Left renal pelvis (tissue), 4 donors: ENCODE results near the gene CEBPG. TPM values are rescaled to one million over a fixed set of nuclear protein-coding genes. Genes with fewer than 3 reads are reported as not detected.

Experiments used
- DNase-seq, 4 donors: peaks; one replicate each; pipeline ENCODE4 v3.0.0-alpha.2; 2013; ENCODE audit warnings: low read depth in 4 of 4, low spot score in 3 of 4
- polyA plus RNA-seq, 4 donors: library from polyadenylated mRNA; unstranded; fragments of 120-200 nt; gene quantifications; one replicate each; pipeline ENCODE4 v1.2.1, GENCODE V29; 2013; ENCODE audit not compliant: insufficient read length in 4 of 4

CEBPG gene
- polyA plus RNA-seq, 4 donors, result 19.2 to 28.6 (median 23.2) TPM

DNA sequence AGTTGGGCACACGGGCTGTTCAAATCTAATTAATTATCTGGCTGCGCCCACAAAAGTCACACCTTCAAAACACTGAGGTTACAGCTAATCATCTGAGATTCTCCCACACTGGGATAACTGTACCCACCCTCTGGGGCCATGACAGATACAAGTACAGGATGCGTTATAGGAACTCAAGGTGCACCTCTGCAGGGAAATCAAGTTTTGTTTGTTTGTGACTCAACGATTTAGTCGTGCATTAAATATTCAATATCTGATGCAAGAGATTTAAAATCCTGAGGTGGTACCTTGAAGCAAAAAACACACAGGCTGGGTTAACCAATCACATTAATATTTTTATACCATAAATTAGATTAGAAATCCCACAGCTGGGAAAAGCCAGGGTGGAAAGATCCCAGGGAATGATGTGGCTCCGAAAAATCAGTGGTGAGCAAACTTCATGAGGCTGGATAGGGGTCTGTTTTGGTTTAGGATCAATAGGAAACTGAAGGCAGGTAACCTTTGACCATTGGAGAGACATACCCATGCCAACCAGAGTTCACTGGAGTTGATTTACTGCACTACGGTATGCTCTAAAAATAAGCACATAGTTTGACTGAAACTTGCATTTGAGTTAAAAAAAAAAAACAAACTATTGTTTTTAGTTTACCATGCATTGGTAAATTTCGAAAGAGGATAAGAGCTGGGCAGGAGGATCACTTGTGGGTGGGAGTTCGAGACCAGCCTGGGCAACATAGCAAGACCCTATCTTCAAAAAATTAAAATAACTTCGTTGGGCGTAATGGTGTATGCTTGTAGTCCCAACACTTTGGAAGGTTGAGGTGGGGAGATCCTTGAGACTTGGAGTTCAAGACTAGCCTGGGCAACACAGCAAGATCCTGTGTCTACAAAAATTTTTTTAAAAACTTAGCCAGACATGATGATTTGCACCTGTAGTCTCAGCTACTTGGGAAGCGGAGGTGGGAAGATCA lies 23.9 kb upstream of the CEBPG start:
- no peak for DNase-seq

- no peak for DNase-seq
Measured at GRCh38 chr19:33350538-33351309, 22.8 kb upstream of the CEBPG start.

- no peak for DNase-seq
Measured at GRCh38 chr19:33355535-33355934, 18.0 kb upstream of the CEBPG start.

- no peak for DNase-seq
Measured at GRCh38 chr19:33357556-33357955, 16.0 kb upstream of the CEBPG start.

DNA sequence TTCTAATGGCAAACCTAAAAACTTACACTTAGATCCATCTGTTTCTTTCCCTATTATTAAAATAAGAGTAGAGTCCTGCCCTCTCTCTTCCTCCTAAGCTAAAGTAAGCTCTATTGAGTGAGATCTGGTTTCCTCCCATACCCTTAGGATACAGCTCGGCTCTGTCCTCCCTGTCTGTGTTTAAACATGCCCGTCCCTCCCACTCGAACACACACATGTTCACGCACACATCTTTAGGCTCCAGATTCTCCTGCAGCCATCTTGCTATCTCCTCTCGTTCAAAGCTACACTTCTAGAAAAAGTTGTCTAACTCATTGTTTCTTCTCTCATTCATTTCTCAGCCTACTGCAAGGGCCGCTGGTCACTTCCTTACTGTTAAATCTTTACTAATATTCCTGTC lies 15.1 kb upstream of the CEBPG start:
- no peak for DNase-seq

- DNase-seq, result no peak
Measured at GRCh38 chr19:33359581-33359980, 13.9 kb upstream of the CEBPG start.

GRCh38 chr19:33362508-33363228 lies 10.8 kb upstream of the CEBPG start:
- no peak for DNase-seq

GRCh38 chr19:33363476-33363875 lies 10.0 kb upstream of the CEBPG start:
- no peak for DNase-seq

GRCh38 chr19:33365691-33366090 lies 7.8 kb upstream of the CEBPG start:
- no peak for DNase-seq

GRCh38 chr19:33366127-33366526 lies 7.4 kb upstream of the CEBPG start:
- DNase-seq, result no peak

DNA sequence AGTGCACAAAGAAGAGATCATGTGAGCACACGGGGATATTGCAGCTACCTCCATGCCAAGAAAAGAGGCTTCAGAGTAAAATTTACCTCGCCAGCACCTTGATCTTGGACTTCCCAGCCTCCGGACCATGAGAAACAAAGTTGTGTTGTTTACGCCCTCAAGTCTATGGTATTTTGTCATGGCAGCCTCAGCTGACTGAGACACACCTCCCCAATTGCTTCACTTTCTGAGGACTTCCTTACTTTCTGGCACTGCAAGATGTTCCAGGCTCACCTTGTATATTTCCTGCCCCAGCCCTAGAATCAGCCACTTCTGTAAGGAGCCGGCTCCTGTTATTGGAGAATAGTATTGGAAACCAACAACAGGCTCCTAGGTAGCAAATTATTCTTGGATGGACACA lies 6.6 kb upstream of the CEBPG start:
- no peak for DNase-seq

DNA sequence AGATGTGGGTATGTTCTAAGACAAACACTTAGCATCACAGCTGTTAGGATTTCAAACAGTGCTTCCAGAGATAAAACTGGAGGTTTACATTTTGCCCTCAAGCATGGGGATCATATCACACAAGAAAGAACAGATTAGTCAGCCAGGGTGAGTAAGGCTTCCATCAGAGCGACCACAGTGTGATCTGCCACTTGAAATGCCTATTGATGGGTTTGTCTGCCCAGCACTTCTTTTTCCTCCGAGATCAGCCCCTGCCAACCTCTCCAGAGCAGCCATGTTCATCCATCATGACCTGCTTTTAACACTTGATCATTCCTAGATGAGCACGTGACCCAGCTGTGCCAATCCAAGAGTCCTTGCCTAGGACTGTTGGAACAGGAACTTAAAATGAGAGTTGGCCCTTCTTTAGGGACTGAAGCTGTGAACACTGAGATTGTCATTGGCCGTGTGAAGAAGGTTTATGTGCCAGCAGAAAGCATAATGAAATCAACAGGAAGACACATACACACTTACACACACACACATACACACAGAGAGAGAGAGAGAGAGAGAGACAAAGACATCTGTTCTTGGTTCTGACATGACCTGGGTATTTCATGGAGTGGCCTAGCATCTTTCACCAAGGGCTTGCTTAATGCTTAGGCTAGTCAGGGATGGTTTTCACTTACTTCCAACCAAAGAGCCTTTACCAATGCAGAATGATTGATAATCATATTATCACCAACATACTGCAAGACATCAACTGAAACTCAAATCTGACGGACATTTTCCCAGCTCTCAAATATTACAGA lies 5.2 kb upstream of the CEBPG start:
- no peak for DNase-seq

- DNase-seq, result no peak
Measured at GRCh38 chr19:33370783-33371182, 2.7 kb upstream of the CEBPG start.

GRCh38 chr19:33374236-33374714 lies 766 bp downstream of the CEBPG start:
- DNase-seq, result no peak

GRCh38 chr19:33375156-33375836 lies 1.8 kb downstream of the CEBPG start:
- no peak for DNase-seq

DNA sequence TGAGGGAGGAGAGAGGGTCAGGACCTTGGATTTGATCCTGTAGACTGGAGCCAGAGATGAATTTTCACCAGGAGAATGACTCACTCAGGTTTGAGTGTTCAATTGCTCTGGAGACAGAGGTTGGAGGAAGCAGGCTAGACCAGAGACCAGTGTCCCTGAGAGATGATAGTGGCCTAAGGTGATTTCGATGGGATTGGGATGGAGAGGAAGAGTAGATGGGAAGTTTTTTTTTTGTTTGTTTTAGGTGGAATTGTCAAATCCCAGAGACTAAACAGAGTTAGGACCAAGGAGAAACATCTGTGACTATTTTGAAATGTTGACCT lies 2.3 kb downstream of the CEBPG start:
- DNase-seq, result no peak

DNA sequence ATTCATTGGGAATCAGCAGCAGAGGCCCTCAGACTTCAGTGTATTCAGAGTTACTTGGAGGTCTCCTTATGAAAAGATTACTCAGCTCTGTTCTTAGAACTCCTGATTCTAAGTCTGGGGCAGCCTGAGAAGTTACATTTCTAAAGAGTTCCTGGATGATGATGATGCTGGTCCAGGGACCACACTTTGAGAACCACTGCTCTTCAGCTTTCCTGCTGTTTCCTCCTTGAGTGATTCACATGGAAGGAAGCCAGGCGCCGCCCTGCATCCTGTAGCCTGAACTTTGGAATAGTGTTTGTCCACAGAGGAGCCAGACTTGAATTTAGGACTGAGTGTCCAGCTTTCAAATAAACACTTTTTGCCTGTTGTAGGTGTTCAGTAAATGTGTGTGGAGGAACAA lies 2.9 kb downstream of the CEBPG start:
- no peak for DNase-seq

- DNase-seq, result no peak
Measured at GRCh38 chr19:33376941-33377557, 3.5 kb downstream of the CEBPG start.
